GM12872 (cell line): ENCODE measurements around the gene NECTIN1.

Experiments used
- TF ChIP-seq, protein P1 (sequence below): IDR thresholded peaks from 3 replicates; pipeline ENCODE4 v1.5.1; 2011; ENCODE audit warnings: low read depth, mild to moderate bottlenecking, low read length, moderate library complexity; ENCODE audit not compliant: insufficient read depth

Gene NECTIN1

DNA sequence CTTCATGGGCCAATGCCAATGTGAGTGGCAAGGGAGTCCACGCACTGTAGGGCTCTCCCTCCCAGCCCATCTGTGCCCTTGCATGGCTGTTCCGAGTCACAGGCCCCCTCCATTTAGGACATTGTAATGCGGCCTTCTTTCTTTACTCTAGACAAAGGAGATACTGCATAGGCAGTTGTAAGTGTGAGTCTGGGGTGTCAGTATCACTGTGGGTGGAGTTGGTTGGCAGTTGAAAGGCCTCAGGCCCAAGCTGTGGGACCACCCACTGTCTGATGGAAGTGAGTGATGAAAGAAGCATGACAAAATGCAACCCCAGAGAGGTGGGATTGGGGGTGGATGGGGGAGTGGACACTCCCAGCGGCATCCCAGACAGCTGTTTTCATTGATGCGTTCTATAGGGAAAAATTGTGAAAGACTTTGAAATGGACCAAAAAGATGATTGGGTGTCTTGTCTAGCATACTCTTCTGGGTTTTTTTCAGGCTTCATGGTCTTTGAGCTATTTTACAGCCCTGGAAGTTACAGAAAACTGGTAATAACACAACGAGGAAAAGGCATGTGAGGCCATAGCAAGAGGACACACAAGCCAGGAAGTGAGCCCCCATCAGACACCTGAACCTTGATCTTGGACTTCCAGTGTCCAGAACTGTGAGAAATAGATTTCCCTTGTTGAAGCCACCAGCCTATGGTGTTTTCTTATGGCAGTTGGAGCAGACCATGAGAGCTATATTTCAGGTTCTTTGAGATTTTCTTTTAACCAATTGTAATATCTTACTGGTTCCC, 114.6 kb downstream of the NECTIN1 start:
- TF ChIP-seq, protein P1, sequence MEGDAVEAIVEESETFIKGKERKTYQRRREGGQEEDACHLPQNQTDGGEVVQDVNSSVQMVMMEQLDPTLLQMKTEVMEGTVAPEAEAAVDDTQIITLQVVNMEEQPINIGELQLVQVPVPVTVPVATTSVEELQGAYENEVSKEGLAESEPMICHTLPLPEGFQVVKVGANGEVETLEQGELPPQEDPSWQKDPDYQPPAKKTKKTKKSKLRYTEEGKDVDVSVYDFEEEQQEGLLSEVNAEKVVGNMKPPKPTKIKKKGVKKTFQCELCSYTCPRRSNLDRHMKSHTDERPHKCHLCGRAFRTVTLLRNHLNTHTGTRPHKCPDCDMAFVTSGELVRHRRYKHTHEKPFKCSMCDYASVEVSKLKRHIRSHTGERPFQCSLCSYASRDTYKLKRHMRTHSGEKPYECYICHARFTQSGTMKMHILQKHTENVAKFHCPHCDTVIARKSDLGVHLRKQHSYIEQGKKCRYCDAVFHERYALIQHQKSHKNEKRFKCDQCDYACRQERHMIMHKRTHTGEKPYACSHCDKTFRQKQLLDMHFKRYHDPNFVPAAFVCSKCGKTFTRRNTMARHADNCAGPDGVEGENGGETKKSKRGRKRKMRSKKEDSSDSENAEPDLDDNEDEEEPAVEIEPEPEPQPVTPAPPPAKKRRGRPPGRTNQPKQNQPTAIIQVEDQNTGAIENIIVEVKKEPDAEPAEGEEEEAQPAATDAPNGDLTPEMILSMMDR = no peak

DNA sequence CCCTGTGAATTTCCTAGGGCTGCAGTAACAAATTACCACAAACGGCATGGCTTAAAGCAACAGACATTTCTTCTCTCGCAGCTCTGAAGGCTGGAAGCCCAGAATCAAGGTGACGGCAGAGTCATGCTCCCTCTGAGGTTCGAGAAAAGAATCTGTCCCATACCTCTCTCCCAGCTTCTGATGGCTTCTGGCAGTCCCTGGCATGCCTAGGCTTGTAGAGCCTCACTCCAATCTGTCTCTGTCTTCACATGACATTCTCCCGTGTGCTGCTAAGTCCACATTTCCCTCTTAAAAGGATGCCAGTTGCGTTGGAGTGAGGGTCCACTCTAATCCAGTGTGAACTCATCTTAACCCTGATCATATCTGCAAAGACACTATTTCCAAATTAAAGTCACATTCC, 116.2 kb downstream of the NECTIN1 start:
- TF ChIP-seq, protein P1 = no peak

DNA sequence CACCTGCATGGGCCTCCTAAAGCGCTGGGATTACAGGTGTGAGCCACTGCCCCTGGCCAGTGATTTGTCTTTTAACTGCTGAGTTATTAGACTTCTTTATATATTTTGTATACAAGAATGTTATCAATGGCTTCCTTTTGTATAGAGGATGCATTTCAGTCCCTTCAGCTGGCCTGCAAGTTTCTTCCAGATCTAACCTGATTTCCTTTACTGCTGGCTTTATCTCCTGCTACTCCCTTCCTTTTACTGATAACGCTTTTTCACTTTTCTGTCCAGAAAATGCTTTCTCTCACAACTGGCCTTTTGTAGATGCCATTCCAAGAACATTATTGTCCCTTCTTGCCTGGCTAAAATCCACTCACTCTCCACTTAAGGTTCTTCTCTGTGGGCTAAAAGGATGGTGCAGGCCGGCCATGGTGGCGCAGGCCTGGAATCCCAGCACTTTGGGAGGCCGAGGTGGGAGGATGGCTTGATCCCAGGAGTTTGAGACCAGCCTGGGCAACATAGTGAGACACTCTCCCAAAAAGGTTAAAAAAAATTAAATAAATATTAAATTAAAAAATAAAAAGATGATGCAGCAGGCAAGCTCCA, 118.1 kb downstream of the NECTIN1 start:
- TF ChIP-seq, protein P1 = no peak

- TF ChIP-seq, protein P1 = no peak
Observed at GRCh38 chr11:119608781-119609180, 120.2 kb downstream of the NECTIN1 start.

DNA sequence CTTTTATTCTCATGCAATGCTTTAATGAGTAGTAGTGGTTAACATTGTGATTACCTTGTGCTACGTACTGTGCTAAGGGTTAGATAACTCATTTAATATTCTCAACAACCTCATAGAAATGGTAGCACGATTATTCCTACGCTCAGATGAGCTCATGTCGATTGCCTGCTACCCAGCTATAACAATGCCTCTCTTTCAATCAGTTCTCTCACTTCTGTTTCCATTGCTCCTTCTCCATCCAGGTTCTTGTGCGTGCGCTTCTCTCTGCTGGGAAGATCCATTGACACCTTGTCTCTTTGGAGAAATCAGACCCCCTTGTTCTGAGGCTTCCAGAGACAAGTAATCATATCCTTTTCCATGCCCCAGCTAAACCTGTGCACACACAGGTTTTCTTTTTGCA, 120.8 kb downstream of the NECTIN1 start:
- TF ChIP-seq, protein P1 = no peak

DNA sequence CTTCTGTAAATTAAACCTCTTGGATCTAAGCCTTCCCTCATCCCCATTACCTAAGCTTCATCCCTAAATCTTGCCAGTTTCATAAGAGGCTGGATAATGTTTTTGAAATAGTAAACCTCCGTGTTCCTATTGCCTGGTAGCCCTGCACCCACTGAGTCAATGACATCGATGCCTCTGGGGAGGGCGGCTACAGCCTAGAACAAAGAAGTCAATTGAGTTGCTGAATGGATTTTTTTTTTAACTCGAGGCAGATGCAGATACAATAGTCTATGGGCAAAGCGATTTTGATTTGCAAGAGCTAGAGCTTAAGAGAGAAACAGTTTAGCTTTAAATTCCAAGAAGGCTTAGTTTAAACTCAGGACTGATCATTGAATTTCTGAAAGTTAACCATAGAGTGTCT, 121.3 kb downstream of the NECTIN1 start:
- TF ChIP-seq, protein P1 = no peak

- TF ChIP-seq, protein P1 = no peak
Observed at GRCh38 chr11:119605137-119605665, 123.8 kb downstream of the NECTIN1 start.
